NCI-H2196 treated with DMSO at 0.1 percent for 48 hours (cell line): ENCODE results near the gene RAET1E.
"Not testable (repeated sequence)": the region's sequence is repeated elsewhere in the genome, so short reads cannot be mapped to it uniquely, and the experiment has no call there.

Source experiments
- DNase-seq: peaks from one replicate; lab custom pipeline; 2025; ENCODE audit not compliant: unreplicated experiment; lab: John Stamatoyannopoulos, UW

Gene RAET1E

GRCh38 chr6:149929422-149929821 is 31.5 kb upstream of the RAET1E start:
- DNase-seq = no peak

DNA sequence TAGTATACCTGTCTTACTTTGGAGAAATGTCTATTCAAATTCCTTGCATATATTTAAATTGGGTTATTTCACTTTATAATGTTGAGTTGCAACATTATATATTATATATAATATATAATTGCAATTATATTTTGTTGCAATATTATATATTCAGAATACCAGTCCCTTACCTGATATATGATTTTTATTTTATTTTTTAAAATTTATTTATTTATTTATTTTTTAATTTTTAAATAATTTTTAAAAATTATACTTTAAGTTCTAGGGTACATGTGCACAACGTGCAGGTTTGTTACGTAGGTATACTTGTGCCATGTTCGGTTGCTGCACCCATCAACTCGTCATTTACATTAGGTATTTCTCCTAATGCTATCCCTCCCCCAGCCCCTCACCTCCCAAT is 29.1 kb upstream of the RAET1E start:
- not testable (repeated sequence) for DNase-seq

GRCh38 chr6:149925974-149926777 is 28.3 kb upstream of the RAET1E start:
- DNase-seq = peak; percentile 30

GRCh38 chr6:149925253-149925973 is 27.5 kb upstream of the RAET1E start:
- DNase-seq = no peak

- DNase-seq = no peak
These were observed 27.0 kb upstream of the RAET1E start for GRCh38 chr6:149924933-149925252.

- DNase-seq = no peak
These were observed 26.5 kb upstream of the RAET1E start for GRCh38 chr6:149924206-149924932.

DNA sequence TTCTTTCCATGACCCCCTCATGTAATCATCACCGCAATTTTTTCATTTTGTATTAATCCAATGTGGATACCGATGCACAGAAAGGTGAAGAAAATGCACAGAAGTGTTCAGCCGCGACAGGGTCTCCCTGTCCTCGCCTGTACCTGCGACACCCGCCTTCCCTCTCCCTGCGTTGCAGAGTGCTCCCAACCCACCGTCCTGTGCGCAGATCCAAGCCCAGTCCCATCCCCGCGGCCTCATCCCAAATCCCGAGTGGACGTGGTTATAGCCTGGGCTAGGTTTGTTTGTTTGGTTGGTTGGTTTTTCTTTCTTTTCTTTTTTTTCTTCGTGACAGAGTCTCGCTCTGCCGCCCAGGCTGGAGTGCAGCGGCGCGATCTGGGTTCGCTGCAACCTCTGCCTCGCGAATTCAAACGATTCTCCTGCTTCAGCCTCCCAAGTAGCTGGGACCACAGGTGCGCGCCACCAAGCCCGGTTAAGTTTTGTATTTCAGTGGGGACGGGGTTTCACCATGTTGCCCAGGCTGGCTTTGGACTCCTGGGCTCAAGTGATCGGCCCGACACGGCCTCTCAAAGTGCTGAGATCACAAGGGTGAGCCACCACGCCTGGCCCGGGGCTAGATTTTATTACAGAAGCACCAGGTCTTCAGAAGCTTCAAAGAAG is 25.5 kb upstream of the RAET1E start:
- no peak for DNase-seq

DNA sequence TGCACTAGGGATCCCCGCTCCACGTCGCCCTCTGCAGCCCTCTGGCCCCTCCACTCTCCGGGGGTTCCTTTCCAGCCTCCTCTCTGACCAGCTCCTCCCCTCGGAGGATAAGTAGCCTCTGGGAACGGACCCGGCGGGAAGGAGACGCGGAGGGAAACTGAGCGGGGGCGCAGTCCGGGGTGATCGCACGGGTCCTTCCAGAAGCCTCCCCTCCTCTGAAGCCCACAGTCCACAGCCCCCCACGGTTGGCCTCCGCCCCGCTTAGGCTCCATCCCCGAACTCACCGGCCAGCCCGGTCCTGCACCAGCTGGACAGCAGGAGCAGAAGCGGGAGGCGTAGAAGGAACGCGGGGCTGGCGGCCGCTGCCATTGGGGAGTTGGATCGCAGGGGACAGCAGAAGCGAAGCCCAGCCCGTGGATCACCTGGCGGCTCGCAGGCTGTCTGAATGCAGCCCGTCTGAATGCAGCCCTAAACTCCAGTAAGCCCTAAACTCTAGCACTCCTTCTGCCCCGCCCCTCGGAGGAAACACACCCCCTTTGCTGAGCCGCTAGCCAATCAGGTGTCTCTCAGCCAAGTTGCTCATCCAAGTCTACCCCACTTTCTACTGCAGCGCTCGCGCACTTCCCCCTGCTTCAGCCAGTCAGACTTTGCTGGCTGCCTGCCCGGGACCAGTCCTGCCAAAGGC is 24.9 kb upstream of the RAET1E start, which contains the start of gene RAET1G:
RAET1G (minus strand) TSS at position 480 of the 685 bp plus-strand sequence; CDS start at position 369, 111 bp downstream.
- peak; percentile 45 for DNase-seq

GRCh38 chr6:149922091-149922490 is 24.2 kb upstream of the RAET1E start:
- not testable (repeated sequence) for DNase-seq

DNA sequence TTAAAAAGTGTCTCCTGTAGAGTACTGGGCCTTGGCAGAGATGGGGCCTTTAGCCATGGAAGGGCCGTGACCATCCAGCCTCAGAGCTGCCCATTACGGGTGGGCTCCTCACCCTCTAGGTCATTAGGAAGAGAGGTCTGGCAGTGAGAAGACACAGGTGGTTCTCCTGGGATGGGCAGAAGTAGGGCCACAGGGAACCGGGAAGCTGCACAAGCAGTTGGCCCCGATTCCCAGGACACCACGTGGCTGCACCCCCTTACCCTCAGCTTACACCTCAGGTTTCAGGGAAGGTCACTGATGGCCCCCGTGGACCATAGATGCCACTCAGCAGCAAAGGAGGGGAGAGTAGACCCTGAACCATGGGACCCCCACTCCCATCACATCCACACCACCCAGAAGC is 23.4 kb upstream of the RAET1E start:
- no peak for DNase-seq

GRCh38 chr6:149919834-149920225 is 21.9 kb upstream of the RAET1E start:
- DNase-seq = no peak

DNA sequence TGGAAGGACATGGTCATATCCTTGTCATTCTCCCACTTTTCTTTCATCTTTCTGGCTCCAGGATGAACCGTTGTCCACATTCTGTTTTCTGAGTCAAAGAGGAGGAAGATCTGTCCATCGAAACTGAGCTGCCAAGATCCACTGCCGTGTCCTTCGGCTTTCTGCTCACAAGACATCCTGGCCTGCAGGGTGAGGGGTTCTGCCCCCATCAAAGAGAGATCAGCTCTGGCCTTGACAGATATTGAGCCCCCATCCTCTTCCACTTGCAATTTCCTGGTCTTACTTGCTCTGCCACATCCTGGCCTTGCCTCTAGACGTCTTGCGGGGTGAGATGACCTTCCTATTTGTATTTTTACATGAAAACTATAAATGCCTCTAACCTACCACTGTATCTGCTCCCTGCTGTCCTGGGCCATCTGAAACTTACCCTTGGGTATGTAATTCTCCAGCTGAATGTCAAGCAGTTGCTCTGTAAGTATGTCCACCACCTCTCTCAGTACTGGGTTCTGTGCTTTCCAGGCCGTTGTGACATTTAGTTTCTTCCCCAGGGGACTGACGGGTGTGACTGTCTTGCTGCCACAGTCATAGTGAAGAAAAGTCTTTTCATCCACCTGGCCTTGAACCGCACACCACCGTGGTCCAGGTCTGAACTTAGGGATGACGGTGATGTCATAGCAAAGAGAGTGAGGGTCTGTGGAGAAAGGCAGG is 21.4 kb upstream of the RAET1E start:
- DNase-seq = not testable (repeated sequence)

DNA sequence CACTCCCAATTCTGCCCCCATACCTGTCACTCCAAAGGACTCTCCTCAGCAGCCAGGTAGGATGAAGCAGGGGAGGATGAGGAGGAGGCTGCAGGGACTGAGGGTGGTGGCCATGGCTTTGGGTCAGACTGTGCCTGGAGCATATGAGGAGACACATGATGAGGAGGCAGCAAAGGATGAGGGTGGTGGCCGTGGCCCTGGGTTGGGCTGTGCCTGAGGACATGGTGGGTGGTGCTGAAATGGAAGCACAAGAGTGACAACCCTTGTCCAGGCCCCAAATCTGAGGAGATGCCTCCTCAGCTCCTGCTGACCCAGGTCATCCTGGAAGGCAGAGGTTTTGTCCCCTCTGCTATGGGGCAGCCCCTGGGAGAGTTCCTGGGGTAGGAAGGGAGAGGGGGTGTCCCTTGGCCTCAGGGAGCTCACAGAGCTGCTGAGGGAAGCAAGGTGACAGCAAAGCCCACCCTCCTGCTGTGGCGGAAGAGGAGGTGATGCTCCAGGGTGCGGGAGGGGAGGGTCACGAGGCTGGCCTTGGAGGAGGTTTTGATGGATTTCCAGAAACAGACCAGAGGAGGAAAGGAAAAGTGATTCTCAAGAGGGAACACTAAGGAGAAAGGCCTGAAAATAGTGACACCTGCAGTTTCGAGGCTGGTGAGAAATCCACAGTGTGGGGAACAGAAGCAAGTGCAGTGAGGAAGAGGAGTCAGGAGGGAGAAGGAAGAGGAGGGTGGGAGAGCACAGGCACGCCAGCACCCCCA is 20.4 kb upstream of the RAET1E start:
- no peak for DNase-seq

- no peak for DNase-seq
These were observed 19.8 kb upstream of the RAET1E start for GRCh38 chr6:149917679-149918078.

DNA sequence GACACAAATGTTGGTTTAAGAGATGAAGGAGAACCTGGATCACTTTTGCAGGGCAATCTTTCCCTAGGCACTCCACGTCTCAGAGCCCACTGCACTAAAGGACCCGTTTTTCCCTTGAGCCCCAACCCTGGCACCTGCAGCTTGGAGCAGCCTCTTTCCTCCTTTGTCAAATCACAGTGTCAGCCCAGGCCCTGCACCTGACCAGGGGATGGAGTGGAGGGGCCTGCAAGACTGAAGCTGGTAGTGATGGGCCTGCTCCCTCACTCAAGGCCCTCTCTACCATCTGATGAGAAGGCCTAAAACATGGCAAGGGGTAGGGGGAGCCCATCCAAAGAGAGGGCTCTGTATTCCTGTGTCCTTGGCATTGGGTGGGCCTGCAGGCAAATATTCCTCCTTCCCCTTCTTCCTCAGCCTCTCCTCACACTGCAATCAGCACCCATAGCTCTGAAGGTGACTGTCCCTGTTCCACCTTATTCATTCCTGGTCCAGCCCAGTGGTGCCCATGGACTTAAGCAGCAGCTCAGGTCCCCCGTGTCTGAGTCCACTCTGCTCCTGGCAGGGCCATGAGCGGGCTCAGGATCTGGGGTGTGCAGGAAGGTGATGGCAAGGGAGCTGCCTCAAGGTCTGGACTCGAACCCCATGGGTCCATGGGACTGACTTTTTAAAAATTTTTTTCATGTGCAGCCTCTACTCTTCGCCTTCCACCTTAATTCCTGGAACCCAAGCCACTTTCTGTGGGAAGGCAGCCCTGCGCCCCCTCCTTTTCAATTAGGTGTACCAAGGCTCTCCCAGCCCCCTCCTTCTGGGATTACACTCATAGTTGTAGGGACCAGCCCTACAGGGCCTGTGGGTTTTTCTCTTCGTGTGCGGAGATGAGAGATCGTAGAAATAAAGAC is 18.3 kb upstream of the RAET1E start:
- no peak for DNase-seq

- DNase-seq = no peak
These were observed 15.8 kb upstream of the RAET1E start for GRCh38 chr6:149913540-149914240.

DNA sequence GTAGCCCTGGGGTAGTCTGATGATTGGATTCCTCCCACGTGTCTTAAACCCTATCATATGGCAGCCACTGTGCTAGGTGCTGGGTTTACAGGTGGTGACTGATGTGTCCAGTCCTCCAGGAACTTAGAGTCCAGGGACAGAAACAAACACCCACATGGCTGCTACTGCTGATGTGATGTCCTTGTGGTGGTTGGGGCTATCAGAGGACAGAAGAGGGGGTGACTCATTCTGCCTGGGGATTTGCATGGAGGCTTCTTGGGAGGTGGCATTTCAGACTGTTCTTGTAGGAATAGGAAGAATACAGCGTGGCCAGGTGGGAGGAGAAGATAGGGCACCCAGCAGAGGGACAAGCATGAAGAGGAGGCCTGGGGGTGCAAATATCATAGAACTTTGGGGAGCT is 15.2 kb upstream of the RAET1E start:
- DNase-seq = no peak

DNA sequence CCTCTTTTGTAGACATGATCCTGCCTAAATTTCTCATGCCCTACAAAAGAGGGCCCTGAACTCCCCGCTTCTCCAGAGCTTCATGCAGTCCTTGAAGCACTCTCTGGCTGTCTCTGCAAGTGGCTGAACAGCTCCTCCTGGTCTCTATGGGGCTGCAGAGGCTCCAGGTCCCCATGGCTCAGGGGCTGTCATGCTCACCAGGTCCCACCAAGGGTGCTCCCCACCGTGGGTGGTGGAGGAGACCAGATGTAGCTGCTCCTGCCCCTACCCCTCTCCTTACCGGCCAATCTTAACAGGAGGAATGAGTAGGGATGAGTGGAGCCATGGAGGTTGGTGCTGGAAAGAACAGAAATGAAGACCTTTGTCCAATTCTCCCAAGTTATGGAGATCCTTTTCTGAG is 14.8 kb upstream of the RAET1E start:
- DNase-seq = not testable (repeated sequence)
